Stimulated activated CD8-positive, alpha-beta memory T cell treated with anti-CD3 and anti-CD28 coated beads, Interleukin-7, amount 100 ng/mL, for 1 hour (primary cell): ENCODE data around the gene CD6.

Experiments
- DNase-seq, 2 donors: peaks; one replicate each; pipeline ENCODE4 v3.0.0-alpha.2; 2020; ENCODE audit warnings: low read depth in 2 of 2

CD6 gene, protein sequence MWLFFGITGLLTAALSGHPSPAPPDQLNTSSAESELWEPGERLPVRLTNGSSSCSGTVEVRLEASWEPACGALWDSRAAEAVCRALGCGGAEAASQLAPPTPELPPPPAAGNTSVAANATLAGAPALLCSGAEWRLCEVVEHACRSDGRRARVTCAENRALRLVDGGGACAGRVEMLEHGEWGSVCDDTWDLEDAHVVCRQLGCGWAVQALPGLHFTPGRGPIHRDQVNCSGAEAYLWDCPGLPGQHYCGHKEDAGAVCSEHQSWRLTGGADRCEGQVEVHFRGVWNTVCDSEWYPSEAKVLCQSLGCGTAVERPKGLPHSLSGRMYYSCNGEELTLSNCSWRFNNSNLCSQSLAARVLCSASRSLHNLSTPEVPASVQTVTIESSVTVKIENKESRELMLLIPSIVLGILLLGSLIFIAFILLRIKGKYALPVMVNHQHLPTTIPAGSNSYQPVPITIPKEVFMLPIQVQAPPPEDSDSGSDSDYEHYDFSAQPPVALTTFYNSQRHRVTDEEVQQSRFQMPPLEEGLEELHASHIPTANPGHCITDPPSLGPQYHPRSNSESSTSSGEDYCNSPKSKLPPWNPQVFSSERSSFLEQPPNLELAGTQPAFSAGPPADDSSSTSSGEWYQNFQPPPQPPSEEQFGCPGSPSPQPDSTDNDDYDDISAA

GRCh38 chr11:60971520-60971919, at the start of gene CD6:
CD6 (plus strand) TSS chr11:60971680; CDS start chr11:60971866, 186 bp downstream.
- DNase-seq: peak in 1 of 2 donors; percentile 31

DNA sequence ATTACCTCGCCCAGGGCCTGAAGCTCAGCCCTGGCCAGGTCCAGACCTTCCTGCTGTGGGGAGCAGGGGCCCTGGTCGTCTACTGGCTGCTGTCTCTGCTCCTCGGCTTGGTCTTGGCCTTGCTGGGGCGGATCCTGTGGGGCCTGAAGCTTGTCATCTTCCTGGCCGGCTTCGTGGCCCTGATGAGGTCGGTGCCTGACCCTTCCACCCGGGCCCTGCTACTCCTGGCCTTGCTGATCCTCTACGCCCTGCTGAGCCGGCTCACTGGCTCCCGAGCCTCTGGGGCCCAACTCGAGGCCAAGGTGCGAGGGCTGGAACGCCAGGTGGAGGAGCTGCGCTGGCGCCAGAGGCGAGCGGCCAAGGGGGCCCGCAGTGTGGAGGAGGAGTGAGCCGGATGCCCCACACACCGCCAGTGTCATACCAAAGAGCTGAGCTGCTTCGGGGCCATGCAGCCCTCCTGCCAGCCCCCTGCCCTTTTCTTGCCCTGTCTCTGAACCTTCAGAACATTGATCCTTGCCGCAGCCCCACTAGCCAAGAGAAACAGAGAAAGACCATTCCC, 49.6 kb upstream of the CD6 start:
- DNase-seq: no peak

DNA sequence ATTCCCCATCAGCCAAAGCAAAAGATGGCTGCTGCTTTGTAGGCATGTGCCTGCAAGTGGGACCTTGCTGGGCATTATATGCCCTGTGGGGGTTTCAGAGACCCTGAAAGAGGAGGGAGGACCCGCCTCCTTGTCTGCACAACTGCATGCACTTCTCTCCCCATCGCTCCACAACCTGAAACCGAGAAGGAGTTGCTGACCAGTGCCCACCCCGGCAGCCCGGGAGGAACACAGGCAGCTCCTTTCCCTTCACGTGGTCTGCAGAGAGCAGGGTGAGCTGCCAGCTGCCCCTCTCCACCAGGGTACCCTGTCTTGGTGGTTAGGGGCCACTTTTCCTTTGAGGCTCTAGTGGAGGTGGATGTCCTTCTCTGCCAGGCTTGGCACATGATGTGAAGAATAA, 48.6 kb upstream of the CD6 start:
- no peak for DNase-seq

DNA sequence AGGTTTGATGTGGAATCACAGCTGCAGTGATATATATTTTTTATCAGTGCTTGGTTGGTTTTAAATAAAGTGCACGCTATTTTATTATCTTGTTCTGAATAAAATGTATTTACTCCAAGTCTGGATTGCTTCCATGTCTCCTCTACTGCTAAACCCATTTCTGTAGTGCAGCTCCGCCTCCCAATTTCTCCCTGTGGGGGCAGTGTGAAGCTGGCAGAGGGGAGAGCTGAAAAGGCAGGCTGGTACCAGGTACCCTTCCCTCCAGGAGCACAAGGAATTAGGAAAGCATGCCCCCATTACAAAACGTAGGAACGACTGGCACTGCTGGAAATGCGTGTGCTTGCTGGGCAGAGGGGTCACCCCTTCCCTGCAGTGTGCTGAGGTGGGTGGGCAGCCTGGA, 48.2 kb upstream of the CD6 start:
- no peak for DNase-seq

DNA sequence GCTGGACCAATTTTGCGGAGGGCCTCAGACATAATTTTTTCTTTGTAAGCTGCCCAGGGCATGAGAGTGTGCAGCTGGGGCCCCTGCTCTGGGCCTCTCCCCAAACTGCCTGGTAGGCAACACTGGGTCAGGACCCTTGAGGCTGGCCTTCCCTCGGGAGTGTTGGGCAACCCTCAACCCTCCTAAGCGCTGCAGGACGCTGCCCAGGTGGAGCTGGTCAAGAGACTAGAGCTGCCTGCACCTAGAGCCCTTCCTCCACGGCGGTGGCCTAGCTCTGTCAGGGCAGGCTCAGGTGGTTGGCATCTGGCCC, 47.7 kb upstream of the CD6 start:
- DNase-seq: no peak

- DNase-seq: no peak
Measured at GRCh38 chr11:60924110-60924905, 47.2 kb upstream of the CD6 start, which contains the start of gene TMEM132A. TMEM132A (plus strand) TSS chr11:60924460; CDS start chr11:60924634, 174 bp downstream.

DNA sequence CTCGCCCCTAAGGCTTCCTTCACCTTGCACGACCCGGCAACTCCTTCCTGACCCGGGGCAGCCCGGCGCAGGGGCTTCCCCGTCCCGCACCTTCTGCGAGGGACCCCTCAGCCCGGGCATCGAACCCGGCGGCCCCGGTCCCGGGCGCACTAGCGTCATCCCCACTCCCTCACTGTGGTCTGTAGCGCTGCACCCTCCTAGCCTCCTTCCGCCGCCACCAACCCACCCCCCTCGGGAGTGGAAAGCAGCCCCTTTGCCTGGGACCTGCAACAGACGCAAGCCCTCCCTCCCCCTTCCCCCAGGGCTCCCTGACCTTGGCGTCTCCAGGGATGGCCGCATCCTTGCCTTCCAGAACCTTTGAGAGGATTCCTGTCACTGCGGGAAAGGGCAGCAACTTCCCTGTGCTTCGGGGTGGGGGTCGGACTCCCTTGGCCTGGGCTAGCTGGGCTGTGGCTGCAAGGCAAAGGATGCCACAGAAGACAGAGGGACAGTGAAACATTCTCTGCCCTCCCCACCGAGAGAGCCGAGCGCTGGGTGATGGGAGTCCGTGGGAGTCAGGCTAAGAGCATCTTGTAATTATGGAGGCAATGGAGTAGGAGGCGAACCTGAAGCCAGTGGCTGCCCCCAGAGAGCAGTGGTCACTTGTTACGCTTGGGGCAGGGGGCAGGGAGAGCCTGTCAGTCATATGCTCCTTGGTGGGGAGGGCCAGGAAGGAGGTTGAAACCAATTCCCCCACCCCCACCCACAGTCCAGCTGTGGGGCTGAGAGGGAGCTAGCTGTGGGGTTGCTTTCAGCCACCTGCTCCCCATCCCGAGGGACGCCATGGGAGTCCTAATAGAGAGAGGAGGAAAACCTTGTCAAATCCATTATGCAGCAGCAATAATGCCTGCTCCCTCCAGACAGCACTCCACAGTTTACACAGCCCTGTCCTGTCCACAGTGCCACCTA, 46.3 kb upstream of the CD6 start:
- no peak for DNase-seq

DNA sequence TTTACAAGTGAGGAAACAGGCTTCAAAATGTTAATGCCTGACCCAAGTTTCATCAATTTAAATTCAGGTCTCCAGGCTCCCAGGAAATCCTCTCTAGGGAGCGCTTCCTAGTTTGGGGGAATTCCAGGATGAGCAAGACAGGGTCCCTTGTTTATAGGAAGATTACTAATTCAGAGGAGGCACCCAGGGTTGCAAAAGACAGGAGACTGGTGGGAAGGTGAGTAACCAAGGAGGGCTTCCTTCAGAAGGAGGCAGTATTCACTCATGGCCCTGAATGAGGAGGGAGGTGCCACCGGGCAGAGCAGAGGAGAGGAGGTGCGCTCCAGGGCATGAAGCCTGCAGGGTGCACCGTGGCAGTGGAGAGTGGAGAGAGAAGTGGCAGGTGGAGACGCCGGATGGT, 45.6 kb upstream of the CD6 start:
- no peak for DNase-seq

- no peak for DNase-seq
Measured at GRCh38 chr11:60926500-60926899, 45.0 kb upstream of the CD6 start.

GRCh38 chr11:60927061-60927592, 44.4 kb upstream of the CD6 start:
- DNase-seq: no peak

DNA sequence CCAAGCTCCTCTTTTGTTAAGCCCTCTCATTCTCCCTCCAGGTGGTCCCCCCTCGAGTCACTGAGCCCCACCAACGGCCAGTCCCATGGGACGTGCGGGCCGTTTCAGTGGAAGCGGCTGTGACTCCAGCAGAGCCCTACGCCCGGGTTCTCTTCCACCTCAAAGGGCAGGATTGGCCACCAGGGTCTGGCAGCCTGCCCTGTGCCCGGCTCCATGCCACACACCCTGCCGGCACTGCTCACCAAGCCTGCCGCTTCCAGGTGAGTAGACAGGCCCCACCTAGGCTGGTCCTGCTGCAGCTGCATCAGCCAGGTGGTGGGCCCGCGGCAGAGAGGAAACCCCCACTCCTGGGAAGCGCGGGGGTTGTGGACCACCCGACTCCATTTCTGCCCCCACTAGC, 43.9 kb upstream of the CD6 start:
- no peak for DNase-seq

GRCh38 chr11:60928563-60929001, 42.9 kb upstream of the CD6 start:
- no peak for DNase-seq

GRCh38 chr11:60929764-60930163, 41.7 kb upstream of the CD6 start:
- DNase-seq: no peak

- no peak for DNase-seq
Measured at GRCh38 chr11:60930394-60930793, 41.1 kb upstream of the CD6 start.

DNA sequence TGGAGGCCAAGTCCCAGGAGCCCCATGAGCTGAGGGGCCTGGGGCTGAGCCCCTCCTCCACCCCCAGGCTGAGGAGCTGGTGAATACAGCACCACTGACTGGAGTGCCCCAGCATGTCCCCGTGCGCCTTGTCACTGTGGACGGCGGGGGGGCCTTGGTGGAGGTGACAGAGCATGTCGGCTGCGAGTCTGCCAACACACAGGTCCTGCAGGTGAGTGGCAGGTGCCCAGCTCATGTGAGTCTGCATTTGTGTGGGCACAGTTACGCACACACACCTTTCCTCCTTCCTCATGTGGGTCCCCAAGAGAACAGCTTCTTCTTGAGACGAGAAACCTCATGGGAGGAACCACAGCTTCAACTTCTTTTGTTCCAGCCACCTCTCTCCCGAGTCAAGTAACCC, 39.6 kb upstream of the CD6 start:
- no peak for DNase-seq

- DNase-seq: no peak
Measured at GRCh38 chr11:60932605-60933356, 38.7 kb upstream of the CD6 start.

DNA sequence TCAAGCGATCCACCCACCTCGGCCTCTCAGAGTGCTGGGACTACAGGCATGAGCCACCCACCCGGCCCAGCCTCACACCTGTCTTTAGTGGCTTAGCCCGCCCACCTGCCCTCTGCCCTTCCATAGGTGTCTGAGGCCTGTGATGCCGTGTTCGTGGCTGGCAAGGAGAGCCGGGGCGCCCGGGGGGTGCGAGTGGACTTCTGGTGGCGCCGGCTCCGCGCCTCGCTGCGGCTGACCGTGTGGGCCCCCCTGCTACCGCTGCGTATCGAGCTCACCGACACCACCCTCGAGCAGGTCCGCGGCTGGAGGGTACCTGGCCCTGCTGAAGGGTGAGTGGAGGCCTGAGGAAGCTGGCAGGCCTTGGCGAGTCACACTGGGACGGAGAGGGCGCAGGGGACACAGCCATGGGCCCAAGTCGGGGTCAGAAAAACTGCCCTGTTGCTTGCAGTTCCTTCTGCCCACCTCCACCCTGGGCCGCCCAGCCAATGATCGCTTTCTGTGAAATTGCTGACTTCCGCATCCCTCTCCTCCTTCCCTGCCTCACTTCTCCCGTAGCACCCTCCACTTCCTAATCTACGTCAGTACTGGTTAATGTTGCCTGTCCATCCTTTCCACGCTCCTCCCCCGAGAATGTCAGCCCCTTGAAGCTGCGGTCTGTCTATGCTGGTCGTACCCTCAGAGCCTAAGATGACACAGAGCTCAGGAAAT, 37.9 kb upstream of the CD6 start:
- no peak for DNase-seq

DNA sequence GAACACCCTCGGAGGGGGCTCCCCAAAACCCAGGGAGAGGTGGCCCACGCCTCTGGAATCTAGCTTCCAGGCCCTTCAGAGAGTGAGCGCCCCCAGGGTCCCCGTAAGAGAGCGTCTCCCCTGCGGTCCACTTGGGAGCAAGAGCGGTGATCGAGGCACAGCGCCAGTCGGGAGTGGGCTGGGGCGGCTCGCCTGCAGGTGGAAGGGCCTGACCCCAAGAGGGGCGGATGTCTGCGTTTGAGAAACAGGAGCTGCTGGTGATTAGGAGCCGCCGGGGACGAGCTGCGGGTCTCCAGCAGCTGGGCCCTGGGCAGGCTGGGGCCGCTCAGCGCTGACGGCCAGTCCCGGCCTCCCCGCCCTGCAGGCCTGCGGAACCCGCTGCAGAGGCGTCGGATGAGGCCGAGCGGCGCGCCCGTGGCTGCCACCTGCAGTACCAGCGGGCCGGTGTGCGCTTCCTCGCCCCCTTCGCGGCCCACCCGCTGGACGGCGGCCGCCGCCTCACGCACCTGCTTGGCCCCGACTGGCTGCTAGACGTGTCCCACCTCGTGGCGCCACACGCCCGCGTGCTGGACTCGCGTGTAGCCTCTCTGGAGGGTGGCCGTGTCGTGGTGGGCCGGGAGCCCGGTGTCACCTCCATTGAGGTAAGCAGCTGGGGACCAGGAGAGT, 37.2 kb upstream of the CD6 start:
- no peak for DNase-seq
